GM12878 (cell line): ENCODE measurements around the gene INPP4B. TPM values are rescaled to one million over a fixed set of nuclear protein-coding genes. Genes with fewer than 3 reads are reported as not detected.

Experiments
- ATAC-seq: fragments of 200-7000 bp; cut with Tn5 transposase; 3 replicates; pipeline ENCODE4 v1.9.1; 2020; ENCODE audit warnings: mild to moderate bottlenecking, moderate library complexity
- BruUV-seq: library from RNA; stranded (reverse); fragments of 400-500 nt; replicated peaks from 2 replicates; lab custom pipeline; 2021; lab: Mats Ljungman, UMichigan
- CTCF ChIA-PET: fragments of 300-600 bp; sonication (Branson Sonifier 250); formaldehyde crosslinking; extraction: SDS; loops from one replicate; lab custom pipeline; 2021; ENCODE audit warnings: inconsistent platforms; lab: Yijun Ruan, JAX
- POLR2A ChIA-PET: fragments of 350-600 bp; formaldehyde crosslinking; extraction: SDS; loops from one replicate; lab custom pipeline; 2021; ENCODE audit warnings: inconsistent platforms; lab: Charles Lee
- RAD21 ChIA-PET: fragments of 300-600 bp; sonication (Branson Sonifier 250); formaldehyde crosslinking; loops from one replicate; lab custom pipeline; 2023; ENCODE audit warnings: antibody characterized with exemption; ENCODE audit not compliant: unreplicated experiment; lab: Charles Lee
- SMC1A ChIA-PET: fragments of 300-600 bp; sonication (Branson Sonifier 250); formaldehyde crosslinking; loops from one replicate; lab custom pipeline; 2023; ENCODE audit not compliant: unreplicated experiment, uncharacterized antibody; lab: Charles Lee
- DNase-seq: peaks from one replicate; pipeline ENCODE4 v3.0.0-alpha.2; 2011; ENCODE audit warnings: low read depth, low spot score
- FAIRE-seq: peaks from 3 replicates; lab custom pipeline; 2011; peaks lifted over from hg19 to GRCh38; lab: Jason Lieb, UNC
- H2AFZ ChIP-seq: 2 replicates; pipeline ENCODE4 v1.6.0; 2011; ENCODE audit warnings: low read depth, low read length, control low read depth; ENCODE audit not compliant: control insufficient read depth
- H3K27ac ChIP-seq: 2 replicates; pipeline ENCODE4 v1.5.1; 2011; ENCODE audit warnings: control low read depth; ENCODE audit not compliant: control insufficient read depth, insufficient read depth
- H3K27me3 ChIP-seq, 2 experiments: replicated peaks in 1 of 2; 2 replicates each; pipeline versions ENCODE4 v1.6.0 to v1.6.1; 2011; ENCODE audit warnings: low read length in 1 of 2; ENCODE audit not compliant: control insufficient read depth in 2 of 2, insufficient read depth in 2 of 2
- H3K36me3 ChIP-seq, 2 experiments: 2 replicates each; pipeline ENCODE4 v1.5.1; 2011; ENCODE audit warnings: low read length in 1 of 2; ENCODE audit not compliant: control insufficient read depth in 2 of 2, insufficient read depth in 2 of 2
- H3K4me1 ChIP-seq: 2 replicates; pipeline ENCODE4 v1.6.1; 2011; ENCODE audit warnings: mild to moderate bottlenecking, low read length, moderate library complexity, mixed read lengths; ENCODE audit not compliant: control insufficient read depth, insufficient read depth
- H3K4me2 ChIP-seq: 2 replicates; pipeline ENCODE4 v1.6.0; 2011; ENCODE audit warnings: control low read depth; ENCODE audit not compliant: control insufficient read depth, insufficient read depth
- H3K4me3 ChIP-seq: fragments of 200-600 bp; sonication (generic); 2 replicates; pipeline ENCODE4 v1.5.1; 2016
- H3K79me2 ChIP-seq: 2 replicates; pipeline ENCODE4 v1.6.0; 2011; ENCODE audit warnings: low read length; ENCODE audit not compliant: control insufficient read depth, insufficient read depth
- H3K9ac ChIP-seq: 2 replicates; pipeline ENCODE4 v1.8.0; 2011; ENCODE audit warnings: low read length, control low read depth, mixed read lengths; ENCODE audit not compliant: control insufficient read depth, insufficient read depth
- H3K9me3 ChIP-seq: replicated peaks from 3 replicates; pipeline ENCODE4 v1.5.1; 2011; ENCODE audit warnings: mild to moderate bottlenecking, low read length; ENCODE audit not compliant: control insufficient read depth, insufficient read depth
- H4K20me1 ChIP-seq: 2 replicates; pipeline ENCODE4 v1.6.0; 2011; ENCODE audit not compliant: control insufficient read depth, insufficient read depth
- E4F1 ChIP-seq: fragments of 450-650 bp; IDR thresholded peaks from 2 replicates; pipeline ENCODE4 v1.6.1; 2018; ENCODE audit warnings: borderline replicate concordance, mild to moderate bottlenecking; ENCODE audit not compliant: partially characterized antibody
- FOXM1 ChIP-seq: IDR thresholded peaks from 2 replicates; pipeline ENCODE4 v1.6.1; 2012; ENCODE audit warnings: low read depth, mild to moderate bottlenecking, inconsistent platforms, low read length, moderate library complexity
- HDAC2 ChIP-seq: fragments of 200-600 bp; sonication (generic); IDR thresholded peaks from 2 replicates; pipeline ENCODE4 v1.6.1; 2017
- ZNF274 ChIP-seq: IDR thresholded peaks from one replicate; pipeline ENCODE4 v1.8.0; 2011; ENCODE audit not compliant: insufficient read length, insufficient read depth
- WGBS: methylation state at CpG from one replicate; pipeline ENCODE4 v1.1.6; 2016; ENCODE audit warnings: low lambda C conversion rate; ENCODE audit not compliant: insufficient replicate concordance, insufficient coverage; ENCODE audit errors: missing lambda C conversion rate; 5-methylcytosine and 5-hydroxymethylcytosine counted together
- in situ Hi-C: fragments of 300-500 bp; cut with MboI; formaldehyde crosslinking; loops from 9 replicates; pipeline ENCODE4 v1.14.3; 2018; ENCODE audit warnings: mixed read lengths
- intact Hi-C: fragments of 100-400 bp; cut with micrococcal nuclease; formaldehyde crosslinking; loops from one replicate; pipeline ENCODE4 v1.14.2; 2022; ENCODE audit not compliant: unreplicated experiment
- polyA plus RNA-seq, 11 experiments: library from polyadenylated mRNA; depleted of rRNA in 4 of 11; unstranded in 6 of 11; stranded (reverse) in 5 of 11; fragments of >200 nt; fragmentation: Nextera tagmentation in 4 of 11; fragmentation: Illumina TruSeq in 1 of 11; extraction: Ambion mirVana in 4 of 11; extraction: Trizol in 1 of 11; gene quantifications; 1 replicate in 1 of 11; 2 replicates in 10 of 11; pipeline versions ENCODE4 v1.2.1 to v1.2.3, GENCODE V29; 2011 to 2016; ENCODE audit warnings: inconsistent platforms in 2 of 11, missing spikeins in 2 of 11, low read depth in 1 of 11
- total RNA-seq, 4 experiments: library from RNA; depleted of rRNA in 3 of 4; stranded (reverse); fragments of >200 nt in 3 of 4; fragmentation: Illumina TruSeq in 1 of 4; extraction: Trizol in 1 of 4; gene quantifications; 2 replicates each; pipeline versions ENCODE4 v1.2.1 to v1.2.3, GENCODE V29; 2013 to 2021

The INPP4B gene
- total and polyA plus RNA-seq, 10 of the 15 experiments (the other 5 are each of a cell fraction or from before 2014, with no cell fraction given), result 0.53 to 11.2 (median 0.95) TPM

- TF ChIP-seq E4F1 (no peak), FOXM1 (no peak), HDAC2 (no peak)
Observed at GRCh38 chr4:142407596-142407995, 438.5 kb downstream of the INPP4B start (continued).

GRCh38 chr4:142406917-142407501 lies 439.1 kb downstream of the INPP4B start:
- no peak for TF ChIP-seq ZNF274
- ChIA-PET RAD21 (interaction anchor here (0.7 to 9.6 kb wide), 25 partner anchors 10 to 312 kb away, joined by 3 to 60 read pairs (median 8); no protein-coding TSS in a partner anchor), SMC1A (interaction anchor here (0.7 to 8.1 kb wide), 42 partner anchors 7 to 279 kb away, joined by 3 to 86 read pairs (median 5); no protein-coding TSS in a partner anchor), POLR2A (interaction anchor here (0.5 to 5.2 kb wide), 14 partner anchors 10 to 1278 kb away, joined by 3 to 29 read pairs (median 3); no protein-coding TSS in a partner anchor), CTCF (interaction anchor here (0.6 to 14.5 kb wide), 16 partner anchors 10 to 162 kb away, joined by 3 to 135 read pairs (median 4); no protein-coding TSS in a partner anchor)
- no peak for DNase-seq
- FAIRE-seq, result no peak
- WGBS, result 53% methylated on average over 7 of the region's 7 CpGs
- intact Hi-C loops, result no loop called here
- H3K9me3 ChIP-seq, result no peaks in the 10 kb centered on the region
- no peaks in the 10 kb centered on the region for H3K27me3 ChIP-seq
- peak; percentile 15 for ATAC-seq
- no TSS peak for BruUV-seq
- no peak overlapping the region for H3K4me2 ChIP-seq
- in situ Hi-C loops, result no loop called here
- H3K36me3 ChIP-seq, result no peaks in the 10 kb centered on the region
- H2AFZ ChIP-seq, result no peak overlapping the region
- H3K4me3 ChIP-seq, result no peak overlapping the region
- no peaks in the 10 kb centered on the region for H4K20me1 ChIP-seq
- no peaks in the 10 kb centered on the region; the same call in 1 of the 2 replicates for H3K4me1 ChIP-seq
- H3K9ac ChIP-seq, result no peak overlapping the region
- H3K79me2 ChIP-seq, result no peaks in the 10 kb centered on the region
- H3K27ac ChIP-seq, result no peak overlapping the region
